ENCODE results near the gene POGLUT2.

The POGLUT2 gene

DNA sequence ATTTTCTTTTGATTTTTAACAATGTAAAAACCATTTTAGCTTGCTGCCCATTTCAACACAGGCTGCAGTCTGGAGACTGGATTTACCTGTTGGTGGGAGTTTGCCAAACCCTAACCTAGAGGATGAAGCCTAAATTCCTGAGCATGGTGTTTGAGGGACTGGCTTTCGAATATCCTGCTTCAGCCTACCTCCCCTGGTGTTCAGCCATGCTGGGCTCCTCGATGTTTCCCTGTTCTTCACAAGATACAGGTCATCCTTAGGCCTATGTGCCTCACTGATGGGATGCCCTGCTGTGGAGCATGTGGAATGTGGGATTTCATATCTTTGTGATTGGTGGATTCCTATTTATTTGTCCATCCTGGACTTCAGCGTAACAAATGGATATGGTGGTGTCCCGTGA lies 26.6 kb upstream of the POGLUT2 start:
- Histone ChIP-seq H4K8ac (ENCODE audit: low read depth, low read length) (no peak overlapping the region), H2AK5ac (ENCODE audit: low read length) (no peak overlapping the region), H4K91ac (ENCODE audit: low read depth, low read length) (no peak overlapping the region), H3K23ac (ENCODE audit: low read length) (no peak overlapping the region), H2BK5ac (ENCODE audit: low read depth, low read length, poor library complexity) (no peak overlapping the region), H3K27me3 (ENCODE audit: insufficient read depth, low read length) (no peaks in the 10 kb centered on the region), H3K4me1 (ENCODE audit: control insufficient read depth in 1 of 2, insufficient read depth in 2 of 2, low read length in 2 of 2) (no peaks in the 10 kb centered on the region), H3K79me1 (ENCODE audit: low read length) (no peaks in the 10 kb centered on the region), H3K18ac (ENCODE audit: low read length) (no peak overlapping the region), H3K36me3 (ENCODE audit: control insufficient read depth in 1 of 2, insufficient read depth in 2 of 2, low read length in 2 of 2) (peaks cover 1 to 10% of the 10 kb centered on the region in 2 experiments), H3K4ac (ENCODE audit: low read depth, low read length) (no peak overlapping the region), H4K12ac (ENCODE audit: low read depth, low read length) (no peak overlapping the region), H3K79me2 (ENCODE audit: control insufficient read depth, insufficient read depth, low read length, poor library complexity) (no peaks in the 10 kb centered on the region), H3K9me3 (ENCODE audit: insufficient read depth, low read depth, low read length) (no peaks in the 10 kb centered on the region), H3K27ac (ENCODE audit: low read depth, low read length) (no peak overlapping the region), H3K4me3 (ENCODE audit: low read depth, low read length) (no peak overlapping the region), H3K14ac (ENCODE audit: low read length) (no peak overlapping the region), H2BK120ac (ENCODE audit: insufficient read depth, low read length, poor library complexity) (no peak overlapping the region), H3K9ac (ENCODE audit: low read length) (no peak overlapping the region), H2AFZ (ENCODE audit: insufficient read depth, low read length, poor library complexity) (no peak overlapping the region), H2BK12ac (ENCODE audit: low read length) (no peak overlapping the region), H3K4me2 (ENCODE audit: low read length) (no peak overlapping the region)
- DNase-seq: no peak
- no CpG with 5 or more reads among the region's 4 CpGs for WGBS (ENCODE audit: extremely low coverage, insufficient coverage, insufficient read length)

DNA sequence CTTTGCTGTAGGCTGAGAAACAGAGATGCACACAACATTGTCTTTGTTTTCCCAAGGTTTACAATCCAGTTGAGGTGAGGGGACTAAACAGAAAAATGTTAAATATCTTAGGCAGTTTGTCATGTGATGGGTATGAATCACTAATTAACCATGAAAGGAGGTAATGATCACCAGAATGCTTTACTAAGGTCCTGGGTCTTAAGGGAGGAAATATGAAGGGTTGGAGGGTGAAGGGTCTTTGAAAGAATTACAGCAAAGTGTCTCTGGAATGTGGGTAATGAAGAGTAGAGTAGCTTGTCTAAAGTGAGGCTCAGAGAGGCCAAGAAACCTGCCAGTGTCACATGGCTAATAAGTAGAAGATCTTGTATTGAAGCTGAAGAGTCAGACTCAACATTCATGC lies 19.1 kb upstream of the POGLUT2 start:
- H2BK5ac ChIP-seq (ENCODE audit: low read depth, low read length, poor library complexity): no peak overlapping the region
- no peak overlapping the region for H2BK12ac ChIP-seq (ENCODE audit: low read length)
- H3K4ac ChIP-seq (ENCODE audit: low read depth, low read length): no peak overlapping the region
- H2AFZ ChIP-seq (ENCODE audit: insufficient read depth, low read length, poor library complexity): no peak overlapping the region
- H3K27me3 ChIP-seq (ENCODE audit: insufficient read depth, low read length): no peaks in the 10 kb centered on the region
- no peak overlapping the region for H3K4me3 ChIP-seq (ENCODE audit: low read depth, low read length)
- H3K18ac ChIP-seq (ENCODE audit: low read length): no peak overlapping the region
- no peak overlapping the region for H3K14ac ChIP-seq (ENCODE audit: low read length)
- no peak overlapping the region for H4K12ac ChIP-seq (ENCODE audit: low read depth, low read length)
- peaks cover 0 to 2% of the 10 kb centered on the region in 2 experiments for H3K4me1 ChIP-seq (ENCODE audit: control insufficient read depth in 1 of 2, insufficient read depth in 2 of 2, low read length in 2 of 2)
- no peak overlapping the region for H2BK120ac ChIP-seq (ENCODE audit: insufficient read depth, low read length, poor library complexity)
- no peak overlapping the region for H4K91ac ChIP-seq (ENCODE audit: low read depth, low read length)
- no peak overlapping the region for H3K4me2 ChIP-seq (ENCODE audit: low read length)
- no peak for DNase-seq
- H3K36me3 ChIP-seq (ENCODE audit: control insufficient read depth in 1 of 2, insufficient read depth in 2 of 2, low read length in 2 of 2): peaks cover 0 to 5% of the 10 kb centered on the region in 2 experiments
- H4K8ac ChIP-seq (ENCODE audit: low read depth, low read length): no peak overlapping the region
- no peak overlapping the region for H3K23ac ChIP-seq (ENCODE audit: low read length)
- no peaks in the 10 kb centered on the region for H3K79me1 ChIP-seq (ENCODE audit: low read length)
- no peak overlapping the region for H3K27ac ChIP-seq (ENCODE audit: low read depth, low read length)
- H3K9me3 ChIP-seq (ENCODE audit: insufficient read depth, low read depth, low read length): no peaks in the 10 kb centered on the region
- H3K9ac ChIP-seq (ENCODE audit: low read length): no peak overlapping the region
- H2AK5ac ChIP-seq (ENCODE audit: low read length): no peak overlapping the region
- no peaks in the 10 kb centered on the region for H3K79me2 ChIP-seq (ENCODE audit: control insufficient read depth, insufficient read depth, low read length, poor library complexity)

DNA sequence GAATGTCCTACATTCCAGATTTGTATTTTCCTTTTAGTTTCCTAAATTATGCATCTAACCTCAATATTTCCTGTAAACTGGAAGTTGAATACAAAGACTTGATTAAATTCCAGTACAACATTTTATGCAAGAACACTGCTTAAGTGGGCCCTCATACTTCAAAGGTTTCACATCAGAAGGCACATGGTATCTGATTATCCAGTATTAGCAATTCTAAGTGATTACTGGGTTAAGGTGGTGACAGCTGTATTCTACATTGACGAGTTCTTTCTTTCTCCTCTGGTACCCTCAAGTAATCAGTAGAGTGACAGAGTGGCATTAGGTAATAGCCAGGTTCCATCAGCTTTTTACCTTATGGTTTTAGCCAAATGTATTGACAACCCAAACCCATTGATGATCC lies 18.5 kb upstream of the POGLUT2 start:
- Histone ChIP-seq H2BK12ac (ENCODE audit: low read length) (no peak overlapping the region), H2AK5ac (ENCODE audit: low read length) (no peak overlapping the region), H4K91ac (ENCODE audit: low read depth, low read length) (no peak overlapping the region), H3K27ac (ENCODE audit: low read depth, low read length) (peak overlapping the region; percentile 16), H3K18ac (ENCODE audit: low read length) (no peak overlapping the region), H3K79me1 (ENCODE audit: low read length) (peaks cover 3% of the 10 kb centered on the region), H3K36me3 (ENCODE audit: control insufficient read depth in 1 of 2, insufficient read depth in 2 of 2, low read length in 2 of 2) (peaks cover 0 to 2% of the 10 kb centered on the region in 2 experiments), H2AFZ (ENCODE audit: insufficient read depth, low read length, poor library complexity) (no peak overlapping the region), H3K23ac (ENCODE audit: low read length) (no peak overlapping the region), H3K4me2 (ENCODE audit: low read length) (no peak overlapping the region), H2BK5ac (ENCODE audit: low read depth, low read length, poor library complexity) (no peak overlapping the region), H3K4me1 (ENCODE audit: control insufficient read depth in 1 of 2, insufficient read depth in 2 of 2, low read length in 2 of 2) (peaks cover 0 to 2% of the 10 kb centered on the region in 2 experiments), H3K27me3 (ENCODE audit: insufficient read depth, low read length) (no peaks in the 10 kb centered on the region), H4K12ac (ENCODE audit: low read depth, low read length) (no peak overlapping the region), H3K14ac (ENCODE audit: low read length) (no peak overlapping the region), H3K4ac (ENCODE audit: low read depth, low read length) (no peak overlapping the region), H3K79me2 (ENCODE audit: control insufficient read depth, insufficient read depth, low read length, poor library complexity) (no peaks in the 10 kb centered on the region), H2BK120ac (ENCODE audit: insufficient read depth, low read length, poor library complexity) (no peak overlapping the region), H3K9me3 (ENCODE audit: insufficient read depth, low read depth, low read length) (no peaks in the 10 kb centered on the region), H3K9ac (ENCODE audit: low read length) (no peak overlapping the region), H3K4me3 (ENCODE audit: low read depth, low read length) (no peak overlapping the region), H4K8ac (ENCODE audit: low read depth, low read length) (no peak overlapping the region)
- no peak for DNase-seq
- no CpG with 5 or more reads among the region's 1 CpG for WGBS (ENCODE audit: extremely low coverage, insufficient coverage, insufficient read length)

DNA sequence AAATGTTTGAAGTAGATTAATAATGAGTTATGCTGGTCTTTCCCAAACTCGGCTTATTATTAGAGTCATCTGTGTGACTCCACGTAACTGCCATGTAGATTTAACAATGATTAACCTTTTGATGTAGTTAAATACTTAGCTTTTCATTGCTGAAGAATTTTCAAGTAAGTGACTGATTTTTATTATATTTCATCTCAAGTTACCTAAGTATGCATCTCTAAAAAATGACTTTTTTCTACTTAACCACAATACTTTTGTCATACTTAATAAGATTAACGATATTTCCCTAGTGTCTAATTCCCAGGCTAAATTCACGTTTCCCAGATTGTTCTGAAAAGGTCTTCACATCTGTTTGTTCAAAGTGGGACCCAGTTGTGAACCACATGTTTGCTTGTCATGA lies 17.9 kb upstream of the POGLUT2 start:
- H3K18ac ChIP-seq (ENCODE audit: low read length): no peak overlapping the region
- no CpG with 5 or more reads among the region's 4 CpGs for WGBS (ENCODE audit: extremely low coverage, insufficient coverage, insufficient read length)
- peaks cover 3% of the 10 kb centered on the region for H3K79me1 ChIP-seq (ENCODE audit: low read length)

More for the DNA sequence above, 17.9 kb upstream of the POGLUT2 start:
- H3K14ac ChIP-seq (ENCODE audit: low read length): no peak overlapping the region
- H4K91ac ChIP-seq (ENCODE audit: low read depth, low read length): no peak overlapping the region
- H3K4ac ChIP-seq (ENCODE audit: low read depth, low read length): no peak overlapping the region
- H3K9ac ChIP-seq (ENCODE audit: low read length): no peak overlapping the region
- no peak overlapping the region for H3K4me2 ChIP-seq (ENCODE audit: low read length)
- H3K79me2 ChIP-seq (ENCODE audit: control insufficient read depth, insufficient read depth, low read length, poor library complexity): no peaks in the 10 kb centered on the region
- peak in 1 of 2 donors; percentile 18 for DNase-seq
- no peak overlapping the region for H2BK120ac ChIP-seq (ENCODE audit: insufficient read depth, low read length, poor library complexity)
- peaks cover 0 to 2% of the 10 kb centered on the region in 2 experiments for H3K4me1 ChIP-seq (ENCODE audit: control insufficient read depth in 1 of 2, insufficient read depth in 2 of 2, low read length in 2 of 2)
- H3K23ac ChIP-seq (ENCODE audit: low read length): no peak overlapping the region
- H2AK5ac ChIP-seq (ENCODE audit: low read length): no peak overlapping the region
- no peak overlapping the region for H2AFZ ChIP-seq (ENCODE audit: insufficient read depth, low read length, poor library complexity)
- H3K27me3 ChIP-seq (ENCODE audit: insufficient read depth, low read length): no peaks in the 10 kb centered on the region
- no peaks in the 10 kb centered on the region for H3K9me3 ChIP-seq (ENCODE audit: insufficient read depth, low read depth, low read length)
- H3K27ac ChIP-seq (ENCODE audit: low read depth, low read length): no peak overlapping the region
- no peak overlapping the region for H3K4me3 ChIP-seq (ENCODE audit: low read depth, low read length)
- no peak overlapping the region for H2BK5ac ChIP-seq (ENCODE audit: low read depth, low read length, poor library complexity)
- no peaks in the 10 kb centered on the region for H3K36me3 ChIP-seq (ENCODE audit: control insufficient read depth in 1 of 2, insufficient read depth in 2 of 2, low read length in 2 of 2)
- no peak overlapping the region for H4K8ac ChIP-seq (ENCODE audit: low read depth, low read length)
- H4K12ac ChIP-seq (ENCODE audit: low read depth, low read length): no peak overlapping the region
- H2BK12ac ChIP-seq (ENCODE audit: low read length): no peak overlapping the region
